HG03039 (cell line): ENCODE results near the gene CACNG3.
"Not testable (repeated sequence)": the region's sequence is repeated elsewhere in the genome, so short reads cannot be mapped to it uniquely, and the experiment has no call there.

Source experiments
- ATAC-seq: cut with Tn5 transposase; IDR thresholded peaks from one replicate; pipeline ENCODE4 v1.9.1; 2021; ENCODE audit warnings: mild to moderate bottlenecking, moderate library complexity; ENCODE audit not compliant: unreplicated experiment

The CACNG3 gene

GRCh38 chr16:24255456-24256371 is at the start of gene CACNG3:
Gene CACNG3, plus strand, starts transcription at chr16:24256335. Its CDS starts 420 bp downstream, at chr16:24256755.
- no peak for ATAC-seq

- ATAC-seq: no peak
Measured at GRCh38 chr16:24206926-24207325, 49.2 kb upstream of the CACNG3 start.

- ATAC-seq: no peak
Measured at GRCh38 chr16:24208710-24209109, 47.4 kb upstream of the CACNG3 start.

GRCh38 chr16:24214992-24215391 is 41.1 kb upstream of the CACNG3 start:
- ATAC-seq: no peak

- no peak for ATAC-seq
Measured at GRCh38 chr16:24216961-24217360, 39.2 kb upstream of the CACNG3 start.

GRCh38 chr16:24217461-24217860 is 38.7 kb upstream of the CACNG3 start:
- no peak for ATAC-seq

- ATAC-seq: no peak
Measured at GRCh38 chr16:24218299-24218698, 37.8 kb upstream of the CACNG3 start.

GRCh38 chr16:24221219-24221618 is 34.9 kb upstream of the CACNG3 start:
- ATAC-seq: no peak

GRCh38 chr16:24228514-24228913 is 27.6 kb upstream of the CACNG3 start:
- ATAC-seq: no peak

- ATAC-seq: no peak
Measured at GRCh38 chr16:24232936-24233335, 23.2 kb upstream of the CACNG3 start.

- ATAC-seq: no peak
Measured at GRCh38 chr16:24234737-24235136, 21.4 kb upstream of the CACNG3 start.

- no peak for ATAC-seq
Measured at GRCh38 chr16:24235806-24236205, 20.3 kb upstream of the CACNG3 start.

GRCh38 chr16:24238846-24239245 is 17.3 kb upstream of the CACNG3 start:
- not testable (repeated sequence) for ATAC-seq

- no peak for ATAC-seq
Measured at GRCh38 chr16:24246911-24247607, 9.1 kb upstream of the CACNG3 start.

GRCh38 chr16:24253192-24253591 is 2.9 kb upstream of the CACNG3 start:
- ATAC-seq: no peak

GRCh38 chr16:24257958-24258357 is 1.8 kb downstream of the CACNG3 start:
- no peak for ATAC-seq

- ATAC-seq: no peak
Measured at GRCh38 chr16:24258791-24259190, 2.7 kb downstream of the CACNG3 start.

GRCh38 chr16:24262816-24263215 is 6.7 kb downstream of the CACNG3 start:
- ATAC-seq: no peak

GRCh38 chr16:24270721-24271442 is 14.7 kb downstream of the CACNG3 start:
- ATAC-seq: no peak

GRCh38 chr16:24272379-24272778 is 16.2 kb downstream of the CACNG3 start:
- ATAC-seq: no peak

GRCh38 chr16:24273508-24274182 is 17.5 kb downstream of the CACNG3 start:
- ATAC-seq: no peak
